Left ventricle myocardium inferior (tissue), 1 donor: ENCODE data around the gene ROCK2. TPM values are rescaled to one million over a fixed set of nuclear protein-coding genes. Genes with fewer than 3 reads are reported as not detected.

Experiments used
- DNase-seq: peaks from one replicate; pipeline ENCODE4 v3.0.0-alpha.2; 2020
- H3K27ac ChIP-seq: fragments of 200-600 bp; replicated peaks from 2 replicates; pipeline ENCODE4 v1.8.0; 2021
- H3K27me3 ChIP-seq: fragments of 200-600 bp; 2 replicates; pipeline ENCODE4 v1.8.0; 2021; ENCODE audit warnings: low read depth
- H3K36me3 ChIP-seq: fragments of 200-600 bp; 2 replicates; pipeline ENCODE4 v1.8.0; 2021
- H3K4me1 ChIP-seq: fragments of 200-600 bp; 2 replicates; pipeline ENCODE4 v1.8.0; 2021
- H3K4me3 ChIP-seq: fragments of 200-600 bp; 2 replicates; pipeline ENCODE4 v1.8.0; 2021; ENCODE audit warnings: mild to moderate bottlenecking, moderate library complexity
- H3K9me3 ChIP-seq: fragments of 200-600 bp; replicated peaks from 2 replicates; pipeline ENCODE4 v1.8.0; 2021
- intact Hi-C: fragments of 100-400 bp; cut with micrococcal nuclease; formaldehyde crosslinking; loops from one replicate; pipeline ENCODE4 v1.11.0; 2022
- total RNA-seq: library from RNA; stranded (reverse); fragmentation: NEBNext Ultra II Directional; extraction: Animal tissue kit (Norgen Biotek cat#: 25700); gene quantifications from one replicate; pipeline ENCODE4 v1.2.1, GENCODE V29; 2021
- TF ChIP-seq, protein P1 (sequence below): fragments of 200-600 bp; IDR thresholded peaks from 2 replicates; pipeline ENCODE4 v1.8.0; 2021; ENCODE audit warnings: antibody characterized with exemption, mild to moderate bottlenecking, borderline replicate concordance
- donor health status: DM: no; HTN: yes; CAD: no; lungs with severe emphysema.

The ROCK2 gene
- total RNA-seq, 1 donor from 2014 or later = 30.2 TPM

DNA sequence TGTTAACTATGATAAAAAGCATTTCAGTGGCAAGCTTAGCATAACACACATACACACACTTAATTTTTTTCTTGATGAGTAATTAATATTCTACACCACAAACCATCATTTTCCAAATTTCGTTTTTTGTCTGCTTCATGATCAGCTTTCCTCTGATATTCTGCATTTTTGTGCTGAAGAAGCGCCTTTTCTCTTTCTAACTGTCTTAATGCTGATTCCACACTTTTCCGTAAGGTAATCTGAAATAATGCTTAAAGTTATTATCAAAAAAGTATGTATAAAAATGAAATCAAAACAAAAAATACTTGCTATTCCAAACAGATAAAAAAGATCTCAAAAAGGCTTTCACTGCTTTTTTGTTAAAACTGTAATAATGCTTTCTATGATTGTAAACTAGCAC lies 129.0 kb downstream of the ROCK2 start:
- H3K27ac ChIP-seq = no peak overlapping the region
- no peaks in the 10 kb centered on the region for H3K9me3 ChIP-seq
- H3K27me3 ChIP-seq = no peaks in the 10 kb centered on the region
- DNase-seq = no peak
- intact Hi-C loops = no loop called here
- no peaks in the 10 kb centered on the region for H3K4me1 ChIP-seq
- H3K36me3 ChIP-seq = peaks cover 88% of the 10 kb centered on the region
- TF ChIP-seq, protein P1, sequence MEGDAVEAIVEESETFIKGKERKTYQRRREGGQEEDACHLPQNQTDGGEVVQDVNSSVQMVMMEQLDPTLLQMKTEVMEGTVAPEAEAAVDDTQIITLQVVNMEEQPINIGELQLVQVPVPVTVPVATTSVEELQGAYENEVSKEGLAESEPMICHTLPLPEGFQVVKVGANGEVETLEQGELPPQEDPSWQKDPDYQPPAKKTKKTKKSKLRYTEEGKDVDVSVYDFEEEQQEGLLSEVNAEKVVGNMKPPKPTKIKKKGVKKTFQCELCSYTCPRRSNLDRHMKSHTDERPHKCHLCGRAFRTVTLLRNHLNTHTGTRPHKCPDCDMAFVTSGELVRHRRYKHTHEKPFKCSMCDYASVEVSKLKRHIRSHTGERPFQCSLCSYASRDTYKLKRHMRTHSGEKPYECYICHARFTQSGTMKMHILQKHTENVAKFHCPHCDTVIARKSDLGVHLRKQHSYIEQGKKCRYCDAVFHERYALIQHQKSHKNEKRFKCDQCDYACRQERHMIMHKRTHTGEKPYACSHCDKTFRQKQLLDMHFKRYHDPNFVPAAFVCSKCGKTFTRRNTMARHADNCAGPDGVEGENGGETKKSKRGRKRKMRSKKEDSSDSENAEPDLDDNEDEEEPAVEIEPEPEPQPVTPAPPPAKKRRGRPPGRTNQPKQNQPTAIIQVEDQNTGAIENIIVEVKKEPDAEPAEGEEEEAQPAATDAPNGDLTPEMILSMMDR = no peak
- no peak overlapping the region for H3K4me3 ChIP-seq

DNA sequence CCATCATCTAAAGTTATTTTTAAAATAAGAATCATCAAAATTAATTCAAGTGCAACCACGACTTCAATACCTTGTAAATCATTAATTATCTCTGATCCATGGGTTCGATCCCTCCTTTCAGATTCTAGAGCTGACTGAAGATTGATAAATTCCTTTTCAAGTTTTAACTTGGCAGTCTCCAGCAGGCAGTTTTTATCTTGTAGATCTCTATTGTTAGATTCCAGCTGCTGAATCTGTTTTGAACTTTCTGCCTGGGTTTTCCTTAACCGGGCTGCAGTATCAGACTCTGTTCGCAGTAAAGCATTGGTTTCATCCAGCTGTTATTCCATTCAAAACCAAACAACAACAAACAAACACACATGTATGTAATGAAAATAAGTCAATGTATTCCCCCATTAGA lies 129.7 kb downstream of the ROCK2 start:
- Histone ChIP-seq H3K27me3 (no peaks in the 10 kb centered on the region), H3K9me3 (no peaks in the 10 kb centered on the region), H3K27ac (no peak overlapping the region), H3K4me3 (no peak overlapping the region), H3K36me3 (peaks cover 88% of the 10 kb centered on the region), H3K4me1 (no peaks in the 10 kb centered on the region)
- TF ChIP-seq, protein P1 = no peak
- intact Hi-C loops = no loop called here
- DNase-seq = no peak

DNA sequence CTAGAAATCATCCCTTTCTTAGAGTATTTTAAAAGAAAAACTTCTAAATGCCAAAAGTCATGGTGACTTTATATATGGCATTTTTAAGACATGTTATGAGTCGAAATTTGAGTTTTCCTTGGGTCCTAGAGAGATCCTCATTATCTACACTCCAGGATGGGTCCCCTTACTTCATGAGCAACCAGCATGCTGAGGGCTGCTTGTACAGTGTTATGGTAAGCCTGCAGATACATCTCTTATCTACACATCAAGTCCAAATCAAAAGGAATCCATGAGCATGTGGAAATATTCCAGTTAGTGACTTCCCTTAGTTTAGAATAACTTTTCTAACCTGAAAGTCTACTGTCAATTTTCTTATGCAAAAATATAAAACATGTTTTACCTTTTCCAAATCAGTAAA lies 130.5 kb downstream of the ROCK2 start:
- Histone ChIP-seq H3K27ac (no peak overlapping the region), H3K36me3 (peaks cover 87% of the 10 kb centered on the region), H3K4me3 (no peak overlapping the region), H3K27me3 (no peaks in the 10 kb centered on the region), H3K9me3 (no peaks in the 10 kb centered on the region), H3K4me1 (no peaks in the 10 kb centered on the region)
- intact Hi-C loops = no loop called here
- TF ChIP-seq, protein P1 = no peak
- no peak for DNase-seq

DNA sequence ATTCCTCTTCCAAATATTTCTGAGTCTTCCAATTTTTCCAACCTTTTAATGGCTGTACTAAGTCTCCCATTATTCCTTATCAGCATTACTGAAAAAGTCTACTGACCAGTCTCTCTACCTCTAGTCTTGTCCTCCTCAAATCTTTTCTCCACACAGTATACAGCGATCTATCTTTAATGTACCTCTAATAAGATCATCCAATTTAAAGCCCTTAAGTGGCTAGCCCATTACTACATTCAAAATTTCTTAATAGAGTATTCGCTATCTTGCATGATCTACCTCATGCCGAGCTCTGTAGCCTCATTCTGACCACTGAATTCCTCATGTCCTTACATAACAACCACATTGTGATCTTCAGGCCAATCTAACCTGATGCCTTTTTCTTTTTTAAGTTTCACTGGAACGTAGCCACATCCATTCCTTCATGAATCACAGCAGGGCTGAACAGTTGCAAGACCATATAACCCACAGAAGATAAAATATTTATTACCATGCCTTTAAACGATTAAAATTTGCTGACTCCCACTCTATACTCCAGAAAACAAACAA lies 131.3 kb downstream of the ROCK2 start:
- Histone ChIP-seq H3K27me3 (no peaks in the 10 kb centered on the region), H3K4me3 (no peak overlapping the region), H3K36me3 (peaks cover 82% of the 10 kb centered on the region), H3K4me1 (no peaks in the 10 kb centered on the region), H3K9me3 (no peaks in the 10 kb centered on the region), H3K27ac (no peak overlapping the region)
- TF ChIP-seq, protein P1 = no peak
- DNase-seq = no peak
- intact Hi-C loops = no loop called here

DNA sequence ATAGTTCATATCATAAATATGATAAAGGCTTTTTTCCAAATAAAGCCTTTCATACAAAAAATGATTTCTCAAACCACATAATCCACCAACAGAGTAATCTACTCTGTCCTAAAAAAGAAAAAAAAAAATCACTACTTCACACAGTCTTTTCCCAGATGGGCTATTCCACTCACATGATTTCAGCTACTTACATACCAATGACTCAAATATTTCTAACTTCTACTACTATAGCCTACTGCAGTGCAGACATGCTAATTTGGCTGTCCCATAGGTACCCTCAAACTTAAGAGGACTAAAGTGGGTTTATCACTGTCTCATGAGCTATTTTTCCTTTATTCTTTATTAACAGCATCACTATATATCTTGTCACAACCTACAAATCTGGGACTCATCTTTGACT lies 131.8 kb downstream of the ROCK2 start:
- no peak for DNase-seq
- TF ChIP-seq, protein P1 = no peak
- H3K27ac ChIP-seq = no peak overlapping the region
- intact Hi-C loops = no loop called here
- no peaks in the 10 kb centered on the region for H3K27me3 ChIP-seq
- no peaks in the 10 kb centered on the region for H3K4me1 ChIP-seq
- no peak overlapping the region for H3K4me3 ChIP-seq
- H3K36me3 ChIP-seq = peaks cover 78% of the 10 kb centered on the region
- H3K9me3 ChIP-seq = no peaks in the 10 kb centered on the region
